Karpas-422 (cell line): ENCODE measurements around the gene MGAT4A. TPM values are rescaled to one million over a fixed set of nuclear protein-coding genes. Genes with fewer than 3 reads are reported as not detected.

Source experiments
- DNase-seq: peaks from one replicate; pipeline ENCODE4 v3.0.0-alpha.2; 2015
- H2AFZ ChIP-seq: fragments of 200-600 bp; sonication (generic); 2 replicates; pipeline ENCODE4 v1.6.1; 2014; ENCODE audit warnings: antibody characterized with exemption, low read length, mixed read lengths
- H3K27ac ChIP-seq: fragments of 200-600 bp; sonication (generic); 2 replicates; pipeline ENCODE4 v1.5.1; 2014; ENCODE audit warnings: mild to moderate bottlenecking, low read length, moderate library complexity
- H3K27me3 ChIP-seq: fragments of 200-600 bp; sonication (generic); 2 replicates; pipeline ENCODE4 v1.6.1; 2014; ENCODE audit warnings: low read length, mixed read lengths
- H3K36me3 ChIP-seq: fragments of 200-600 bp; sonication (generic); 2 replicates; pipeline ENCODE4 v1.6.1; 2014; ENCODE audit warnings: low read length, mixed read lengths; ENCODE audit not compliant: insufficient read depth
- H3K4me1 ChIP-seq: fragments of 200-600 bp; sonication (generic); 2 replicates; pipeline ENCODE4 v1.6.1; 2014; ENCODE audit warnings: mild to moderate bottlenecking, low read length, mixed read lengths
- H3K4me2 ChIP-seq: fragments of 200-600 bp; sonication (generic); 2 replicates; pipeline ENCODE4 v1.6.1; 2014; ENCODE audit warnings: low read length, low read depth, mild to moderate bottlenecking; ENCODE audit not compliant: poor library complexity, severe bottlenecking
- H3K4me3 ChIP-seq: fragments of 200-600 bp; sonication (generic); 2 replicates; pipeline ENCODE4 v1.5.1; 2014; ENCODE audit warnings: mild to moderate bottlenecking, antibody characterized with exemption, low read length, mixed read lengths
- H3K79me2 ChIP-seq: fragments of 200-600 bp; sonication (generic); 2 replicates; pipeline ENCODE4 v1.6.1; 2014; ENCODE audit warnings: mild to moderate bottlenecking, low read length, mixed read lengths
- H3K9ac ChIP-seq: fragments of 200-600 bp; sonication (generic); 2 replicates; pipeline ENCODE4 v1.6.0; 2014; ENCODE audit warnings: low read length
- H3K9me2 ChIP-seq: fragments of 200-600 bp; sonication (generic), shearing (Covaris generic); replicated peaks from 2 replicates; pipeline ENCODE4 v1.6.0; 2014; ENCODE audit warnings: mild to moderate bottlenecking, low read length, moderate library complexity; ENCODE audit not compliant: insufficient read depth
- H3K9me3 ChIP-seq: fragments of 300-700, 200-600 bp; sonication (generic); 2 replicates; pipeline ENCODE4 v1.6.1; 2014; ENCODE audit warnings: low read length, mixed read lengths
- H4K20me1 ChIP-seq: fragments of 200-600 bp; sonication (generic); 2 replicates; pipeline ENCODE4 v1.6.1; 2014; ENCODE audit warnings: mild to moderate bottlenecking, antibody characterized with exemption, low read length, low read depth; ENCODE audit not compliant: insufficient read depth
- total RNA-seq: library from RNA; depleted of rRNA; stranded (reverse); fragments of >200 nt; shearing (Covaris generic); gene quantifications from 2 replicates; pipeline ENCODE4 v1.2.3, GENCODE V29; 2014; ENCODE audit warnings: low replicate concordance

The MGAT4A gene
- total RNA-seq, 1 experiment from 2014 or later: 0.15 TPM

DNA sequence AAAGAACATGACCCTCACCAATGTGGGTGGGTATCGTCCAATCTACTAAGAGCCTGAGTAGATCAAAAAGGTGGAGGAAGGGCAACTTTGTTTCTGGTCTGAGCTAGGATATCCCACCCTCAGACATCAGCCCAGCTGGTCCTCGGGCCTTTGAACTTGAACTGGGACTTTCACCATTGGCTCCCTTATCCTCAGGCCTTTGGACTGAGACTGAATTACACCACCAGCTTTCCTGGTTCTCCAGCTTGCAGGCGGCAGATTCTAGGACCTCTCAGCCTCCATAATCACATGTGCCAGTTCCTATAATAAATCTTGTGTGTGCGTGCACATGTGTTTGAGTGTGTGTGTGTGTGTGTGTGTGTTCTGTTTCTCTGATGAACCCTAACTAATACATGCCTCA, 10.6 kb downstream of the MGAT4A start:
- DNase-seq: no peak
- Histone ChIP-seq H3K4me2 (no peak overlapping the region), H3K79me2 (no peaks in the 10 kb centered on the region), H3K9me2 (no peaks in the 10 kb centered on the region), H3K27ac (no peak overlapping the region), H3K4me3 (no peak overlapping the region), H3K9me3 (no peaks in the 10 kb centered on the region), H3K9ac (no peak overlapping the region), H3K4me1 (no peaks in the 10 kb centered on the region), H3K27me3 (no peaks in the 10 kb centered on the region), H3K36me3 (no peaks in the 10 kb centered on the region), H4K20me1 (no peaks in the 10 kb centered on the region), H2AFZ (no peak overlapping the region)

DNA sequence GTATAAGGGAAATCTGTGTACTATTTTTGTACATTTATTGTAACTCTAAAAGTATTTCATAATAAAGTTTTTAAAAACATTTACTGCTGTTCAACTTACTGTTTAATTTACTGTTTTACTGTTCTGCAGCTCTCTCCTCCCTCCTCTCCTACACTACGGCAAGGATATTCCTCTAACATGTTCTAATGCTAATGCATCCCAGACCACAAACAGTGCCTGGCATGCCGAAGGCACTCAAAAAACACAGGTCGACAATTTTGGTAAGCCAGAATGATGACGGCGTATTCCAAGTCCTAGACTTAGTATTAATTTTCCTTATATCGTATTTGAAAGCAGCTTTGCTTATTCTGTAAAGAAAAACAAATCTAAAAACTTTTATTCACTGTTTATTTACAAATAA, 13.3 kb downstream of the MGAT4A start:
- Histone ChIP-seq H3K4me1 (no peaks in the 10 kb centered on the region), H3K4me3 (no peak overlapping the region)

DNA sequence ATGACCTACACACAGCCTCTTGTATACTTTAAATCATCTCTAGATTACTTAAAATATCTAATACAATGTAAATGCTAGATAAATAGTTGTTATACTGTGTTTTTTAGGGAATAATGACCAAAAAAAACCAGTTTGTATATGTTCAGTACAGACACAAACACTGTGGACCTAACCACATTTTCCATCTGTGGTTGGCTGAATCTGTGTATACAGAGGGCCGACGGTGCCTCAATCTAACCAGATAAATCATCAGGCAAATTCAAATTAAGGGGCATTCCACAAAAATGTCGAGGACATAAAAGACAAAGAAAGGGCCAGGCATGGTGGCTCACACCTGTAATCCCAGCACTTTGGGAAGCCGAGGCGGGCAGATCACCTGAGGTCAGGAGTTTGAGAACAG, 14.1 kb downstream of the MGAT4A start:
- Histone ChIP-seq H3K4me2 (no peak overlapping the region), H3K9me2 (no peaks in the 10 kb centered on the region), H3K9me3 (no peaks in the 10 kb centered on the region), H3K4me3 (no peak overlapping the region), H3K27me3 (no peaks in the 10 kb centered on the region), H3K79me2 (no peaks in the 10 kb centered on the region), H3K27ac (no peak overlapping the region), H4K20me1 (no peaks in the 10 kb centered on the region), H3K4me1 (no peaks in the 10 kb centered on the region), H3K9ac (no peak overlapping the region), H3K36me3 (no peaks in the 10 kb centered on the region), H2AFZ (no peak overlapping the region)
- no peak for DNase-seq

More for the DNA sequence above, 13.3 kb downstream of the MGAT4A start:
- no peak for DNase-seq
- Histone ChIP-seq H3K27me3 (no peaks in the 10 kb centered on the region), H3K9me2 (no peaks in the 10 kb centered on the region), H3K27ac (no peak overlapping the region), H3K79me2 (no peaks in the 10 kb centered on the region), H3K9me3 (no peaks in the 10 kb centered on the region), H3K36me3 (no peaks in the 10 kb centered on the region), H2AFZ (no peak overlapping the region), H4K20me1 (no peaks in the 10 kb centered on the region), H3K4me2 (no peak overlapping the region), H3K9ac (no peak overlapping the region)

DNA sequence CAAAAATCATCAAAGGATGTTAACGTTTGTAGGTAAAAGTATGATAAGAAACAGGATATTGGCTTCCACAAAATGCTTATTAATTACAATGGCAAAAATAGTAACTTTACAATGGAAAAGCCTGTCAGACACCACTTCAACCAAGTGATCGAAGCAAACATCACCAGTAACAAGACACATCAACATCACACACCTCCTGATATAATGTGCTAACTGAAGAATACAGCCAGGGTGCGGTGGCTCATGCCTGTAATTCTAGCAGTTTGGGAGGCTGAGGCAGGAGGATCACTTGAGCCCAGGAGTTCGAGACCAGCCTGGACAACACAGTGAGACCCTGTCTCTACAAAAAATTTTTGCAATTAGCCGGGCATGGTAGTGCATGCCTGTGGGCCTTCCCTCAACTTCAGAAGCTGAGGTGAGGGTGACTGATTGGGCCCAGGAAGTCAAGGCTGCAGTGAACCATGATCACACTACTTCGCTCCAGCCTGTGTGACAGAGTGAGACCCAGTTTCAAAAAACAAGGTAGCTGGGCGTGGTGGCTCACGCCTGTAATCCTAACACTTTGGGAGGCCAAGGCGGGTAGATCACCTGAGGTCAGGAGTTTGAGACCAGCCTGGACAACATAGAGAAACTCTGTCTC, 15.0 kb downstream of the MGAT4A start:
- Histone ChIP-seq H3K36me3 (no peaks in the 10 kb centered on the region), H3K9ac (no peak overlapping the region), H3K27me3 (no peaks in the 10 kb centered on the region), H3K4me2 (no peak overlapping the region), H3K9me2 (no peaks in the 10 kb centered on the region), H3K79me2 (no peaks in the 10 kb centered on the region), H4K20me1 (no peaks in the 10 kb centered on the region), H3K9me3 (no peaks in the 10 kb centered on the region), H3K27ac (no peak overlapping the region), H2AFZ (no peak overlapping the region), H3K4me1 (no peaks in the 10 kb centered on the region), H3K4me3 (no peak overlapping the region)
- no peak for DNase-seq

DNA sequence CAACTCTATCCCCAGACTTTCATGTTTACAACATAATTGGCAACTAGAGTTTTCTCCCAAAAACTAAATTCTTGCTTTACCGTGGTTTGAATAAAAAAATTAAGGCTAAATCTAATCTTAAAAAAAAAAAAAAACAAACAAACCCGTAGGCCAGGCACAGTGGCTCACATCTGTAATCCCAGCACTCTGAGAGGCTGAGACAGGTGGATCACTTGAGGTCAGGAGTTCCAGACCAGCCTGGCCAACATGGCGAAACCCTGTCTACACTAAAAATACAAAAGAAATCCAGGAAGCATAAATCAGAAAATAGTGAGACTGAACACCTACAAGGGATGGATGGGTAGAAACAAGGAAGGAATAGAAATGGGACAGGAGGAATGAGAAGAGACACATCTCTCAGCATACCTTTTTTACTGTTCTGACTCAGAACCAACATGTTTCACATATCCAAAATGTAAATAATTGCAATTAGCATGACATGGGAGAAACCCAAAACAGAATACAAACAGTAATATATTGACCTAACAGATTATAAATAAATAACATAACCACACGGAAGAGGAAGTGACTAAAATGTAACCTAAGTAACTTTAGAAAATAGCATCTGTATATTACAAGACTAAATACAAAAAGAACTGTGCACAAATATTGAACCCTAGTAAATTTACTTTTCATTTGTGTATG, 17.5 kb downstream of the MGAT4A start:
- H3K27ac ChIP-seq: no peak overlapping the region
- no peak overlapping the region for H2AFZ ChIP-seq
- no peak overlapping the region for H3K9ac ChIP-seq
- H3K27me3 ChIP-seq: no peaks in the 10 kb centered on the region
- no peak overlapping the region for H3K4me3 ChIP-seq
- H4K20me1 ChIP-seq: no peaks in the 10 kb centered on the region
- DNase-seq: no peak
- H3K79me2 ChIP-seq: no peaks in the 10 kb centered on the region
- H3K9me3 ChIP-seq: no peaks in the 10 kb centered on the region
- H3K9me2 ChIP-seq: no peaks in the 10 kb centered on the region
- H3K36me3 ChIP-seq: no peaks in the 10 kb centered on the region
- H3K4me1 ChIP-seq: peaks cover 5% of the 10 kb centered on the region; the same call in 1 of the 2 replicates
- H3K4me2 ChIP-seq: no peak overlapping the region

DNA sequence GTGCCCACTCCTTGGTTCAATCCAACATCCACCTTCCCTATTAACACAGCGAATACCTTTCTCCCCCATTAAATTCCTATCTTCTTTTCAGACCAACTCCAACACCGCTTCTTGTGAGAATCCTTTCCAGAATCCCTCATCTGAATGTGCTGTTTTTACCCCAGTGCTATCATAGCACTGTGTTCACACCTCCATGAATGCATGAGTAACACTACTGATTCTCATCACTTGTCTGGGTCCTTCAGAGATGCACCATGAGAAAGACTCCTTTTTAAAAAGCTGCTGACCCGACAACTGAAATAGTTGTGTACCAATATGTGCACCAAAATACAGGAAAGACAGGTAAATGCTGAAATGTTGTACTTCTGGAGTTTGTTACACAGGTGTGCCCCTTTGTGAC, 18.8 kb downstream of the MGAT4A start:
- H3K9me2 ChIP-seq: no peaks in the 10 kb centered on the region
- peaks cover 5% of the 10 kb centered on the region; the same call in 1 of the 2 replicates for H3K4me1 ChIP-seq
- H3K36me3 ChIP-seq: no peaks in the 10 kb centered on the region
- no peaks in the 10 kb centered on the region for H3K27me3 ChIP-seq
- no peak overlapping the region for H3K4me3 ChIP-seq
- H3K79me2 ChIP-seq: no peaks in the 10 kb centered on the region
- no peak overlapping the region for H2AFZ ChIP-seq
- H3K9me3 ChIP-seq: no peaks in the 10 kb centered on the region
- H3K4me2 ChIP-seq: no peak overlapping the region
- H3K27ac ChIP-seq: no peak overlapping the region
- H3K9ac ChIP-seq: no peak overlapping the region
- DNase-seq: no peak
- no peaks in the 10 kb centered on the region for H4K20me1 ChIP-seq

DNA sequence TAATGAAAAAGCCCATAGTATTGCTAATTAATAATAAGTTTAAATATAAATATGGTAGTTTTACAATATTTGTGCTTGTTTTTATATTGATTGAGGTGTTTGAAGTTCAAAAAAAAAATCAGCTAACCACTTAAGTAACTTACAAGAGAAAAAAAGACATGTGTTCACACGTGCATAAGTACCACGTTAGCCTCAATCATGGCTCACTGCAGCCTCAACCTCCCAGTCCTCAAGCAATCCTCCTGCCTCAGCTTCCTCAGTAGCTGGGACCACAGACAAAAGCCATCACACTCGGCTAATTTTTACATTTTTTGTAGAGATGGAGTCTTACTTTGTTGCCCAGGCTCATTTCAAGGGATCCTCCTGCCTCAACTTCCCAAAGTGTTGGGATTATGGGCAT, 19.4 kb downstream of the MGAT4A start:
- H3K79me2 ChIP-seq: no peaks in the 10 kb centered on the region
- no peaks in the 10 kb centered on the region for H3K9me2 ChIP-seq
- H3K27ac ChIP-seq: no peak overlapping the region
- no peak for DNase-seq
- H3K27me3 ChIP-seq: no peaks in the 10 kb centered on the region
- H3K9ac ChIP-seq: no peak overlapping the region
- no peak overlapping the region for H3K4me3 ChIP-seq
- H3K4me1 ChIP-seq: peaks cover 5% of the 10 kb centered on the region; the same call in 1 of the 2 replicates
- no peaks in the 10 kb centered on the region for H4K20me1 ChIP-seq
- H2AFZ ChIP-seq: no peak overlapping the region
- H3K9me3 ChIP-seq: no peaks in the 10 kb centered on the region
- no peaks in the 10 kb centered on the region for H3K36me3 ChIP-seq
- no peak overlapping the region for H3K4me2 ChIP-seq

DNA sequence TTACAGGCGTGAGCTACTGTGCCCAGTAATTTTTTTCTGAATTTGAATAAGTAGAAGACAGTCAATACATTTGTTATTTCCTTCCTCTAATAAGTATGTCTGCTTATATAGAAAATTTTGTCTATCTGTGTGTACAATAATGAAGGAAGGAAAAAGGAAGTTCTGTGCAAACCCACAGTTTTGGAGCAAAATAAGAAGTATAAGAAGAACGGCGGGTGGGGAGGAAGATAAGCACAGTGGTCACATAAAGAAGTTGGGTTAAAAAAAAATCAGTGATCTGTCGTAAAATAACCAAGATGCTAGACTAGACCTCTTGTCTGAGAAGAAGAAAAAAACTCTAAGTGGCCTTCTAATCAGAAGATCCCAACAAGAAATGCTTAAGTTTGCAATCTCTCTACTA, 20.2 kb downstream of the MGAT4A start:
- Histone ChIP-seq H3K4me2 (no peak overlapping the region), H3K36me3 (no peaks in the 10 kb centered on the region), H3K4me1 (peaks cover 5% of the 10 kb centered on the region; the same call in 1 of the 2 replicates), H4K20me1 (no peaks in the 10 kb centered on the region), H3K27me3 (no peaks in the 10 kb centered on the region), H3K9ac (no peak overlapping the region), H2AFZ (no peak overlapping the region), H3K9me3 (no peaks in the 10 kb centered on the region), H3K4me3 (no peak overlapping the region), H3K9me2 (no peaks in the 10 kb centered on the region), H3K79me2 (no peaks in the 10 kb centered on the region), H3K27ac (no peak overlapping the region)
- DNase-seq: peak; percentile 37
